ENCODE measurements around the gene SLC26A11. TPM values are rescaled to one million over a fixed set of nuclear protein-coding genes. Genes with fewer than 3 reads are reported as not detected.

Gene SLC26A11
- total and polyA plus RNA-seq, 2 donors (not counting 1 experiment from before 2014, with no cell fraction given) = 10.1 to 31.4 TPM

DNA sequence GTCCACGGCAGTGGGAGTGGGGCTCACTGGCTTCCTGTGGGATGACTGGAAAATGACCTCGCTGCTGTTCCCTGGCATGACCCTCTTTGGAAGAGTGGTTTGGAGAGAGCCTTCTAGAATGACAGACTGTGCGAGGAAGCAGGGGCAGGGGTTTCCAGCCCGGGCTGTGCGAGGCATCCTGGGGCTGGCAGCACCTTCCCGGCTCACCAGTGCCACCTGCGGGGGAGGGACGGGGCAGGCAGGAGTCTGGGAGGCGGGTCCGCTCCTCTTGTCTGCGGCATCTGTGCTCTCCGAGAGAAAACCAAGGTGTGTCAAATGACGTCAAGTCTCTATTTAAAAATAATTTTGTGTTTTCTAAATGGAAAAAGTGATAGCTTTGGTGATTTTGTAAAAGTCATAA is 32.6 kb downstream of the SLC26A11 start:
- no peaks in the 10 kb centered on the region for H3K36me3 ChIP-seq (replicated peaks in 1 of 2; ENCODE audit: control extremely low read depth in 1 of 2, control insufficient read depth in 1 of 2, extremely low read depth in 1 of 2, insufficient read depth in 2 of 2, low read length in 1 of 2)
- no peaks in the 10 kb centered on the region for H3K79me2 ChIP-seq (ENCODE audit: control insufficient read depth, insufficient read depth, low read length)
- CTCF ChIA-PET = interaction anchor here (1.0 to 5.7 kb wide), 6 partner anchors 10 to 170 kb away, joined by 3 to 55 read pairs (median 3); no protein-coding TSS in a partner anchor
- peaks cover 13% of the 10 kb centered on the region for H3K4me1 Mint-ChIP-seq
- no peaks in the 10 kb centered on the region for H4K20me1 ChIP-seq (ENCODE audit: control insufficient read depth, insufficient read depth, low read length, poor library complexity, severe bottlenecking)
- H3K4me1 ChIP-seq (ENCODE audit: control insufficient read depth in 2 of 2, insufficient read depth in 2 of 2, low read length in 2 of 2) = peaks cover 6 to 8% of the 10 kb centered on the region in 2 donors
- ATAC-seq (ENCODE audit: low read depth) (peak; percentile 93), DNase-seq (peak; percentile 81)
- WGBS (ENCODE audit: insufficient coverage) = 30% methylated on average over 12 of the region's 13 CpGs
- no peak overlapping the region for H3K27ac ChIP-seq (ENCODE audit: low read length in 2 of 2)
- H3K27me3 ChIP-seq (replicated peaks in 1 of 4; ENCODE audit: control extremely low read depth in 1 of 4, control insufficient read depth in 3 of 4, insufficient read depth in 4 of 4, low read length in 3 of 4) = no peaks in the 10 kb centered on the region
- H3K4me3 ChIP-seq (ENCODE audit: control extremely low read depth in 1 of 5, extremely low read depth in 1 of 5, insufficient read depth in 1 of 5, low read depth in 2 of 5, low read length in 4 of 5) = no peak overlapping the region
- no peak overlapping the region for H3K4me2 ChIP-seq (replicated peaks; ENCODE audit: low read depth, low read length, poor library complexity, severe bottlenecking)
- H3K4me3 Mint-ChIP-seq = no peak overlapping the region
- H2AFZ ChIP-seq (ENCODE audit: insufficient read depth, low read depth, low read length, poor library complexity, severe bottlenecking) = no peak overlapping the region
- H3K9me3 Mint-ChIP-seq (ENCODE audit: insufficient read depth) = no peaks in the 10 kb centered on the region
- no peaks in the 10 kb centered on the region for H3K27me3 Mint-ChIP-seq
- intact Hi-C loops (cut with micrococcal nuclease) = loop anchor here (1.0 to 5.0 kb wide), 2 partner anchors 57 to 171 kb away; no protein-coding TSS in a partner anchor
- H3K27ac Mint-ChIP-seq = no peak overlapping the region
- no peak overlapping the region for H3K9ac ChIP-seq (ENCODE audit: low read length)
- POLR2A ChIA-PET = no interaction called here
- no peak for TF ChIP-seq EZH2 (IDR thresholded peaks at IDR 0.05; ENCODE audit: borderline replicate concordance, insufficient read depth, low read depth, low read length, poor library complexity, severe bottlenecking)
- TF ChIP-seq, protein P1, sequence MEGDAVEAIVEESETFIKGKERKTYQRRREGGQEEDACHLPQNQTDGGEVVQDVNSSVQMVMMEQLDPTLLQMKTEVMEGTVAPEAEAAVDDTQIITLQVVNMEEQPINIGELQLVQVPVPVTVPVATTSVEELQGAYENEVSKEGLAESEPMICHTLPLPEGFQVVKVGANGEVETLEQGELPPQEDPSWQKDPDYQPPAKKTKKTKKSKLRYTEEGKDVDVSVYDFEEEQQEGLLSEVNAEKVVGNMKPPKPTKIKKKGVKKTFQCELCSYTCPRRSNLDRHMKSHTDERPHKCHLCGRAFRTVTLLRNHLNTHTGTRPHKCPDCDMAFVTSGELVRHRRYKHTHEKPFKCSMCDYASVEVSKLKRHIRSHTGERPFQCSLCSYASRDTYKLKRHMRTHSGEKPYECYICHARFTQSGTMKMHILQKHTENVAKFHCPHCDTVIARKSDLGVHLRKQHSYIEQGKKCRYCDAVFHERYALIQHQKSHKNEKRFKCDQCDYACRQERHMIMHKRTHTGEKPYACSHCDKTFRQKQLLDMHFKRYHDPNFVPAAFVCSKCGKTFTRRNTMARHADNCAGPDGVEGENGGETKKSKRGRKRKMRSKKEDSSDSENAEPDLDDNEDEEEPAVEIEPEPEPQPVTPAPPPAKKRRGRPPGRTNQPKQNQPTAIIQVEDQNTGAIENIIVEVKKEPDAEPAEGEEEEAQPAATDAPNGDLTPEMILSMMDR (IDR thresholded peaks at IDR 0.05) = peak; percentile 74
- no peaks in the 10 kb centered on the region for H3K9me3 ChIP-seq (ENCODE audit: control extremely low read depth in 1 of 3, control insufficient read depth in 2 of 3, insufficient read depth in 1 of 3, low read length in 2 of 3)

DNA sequence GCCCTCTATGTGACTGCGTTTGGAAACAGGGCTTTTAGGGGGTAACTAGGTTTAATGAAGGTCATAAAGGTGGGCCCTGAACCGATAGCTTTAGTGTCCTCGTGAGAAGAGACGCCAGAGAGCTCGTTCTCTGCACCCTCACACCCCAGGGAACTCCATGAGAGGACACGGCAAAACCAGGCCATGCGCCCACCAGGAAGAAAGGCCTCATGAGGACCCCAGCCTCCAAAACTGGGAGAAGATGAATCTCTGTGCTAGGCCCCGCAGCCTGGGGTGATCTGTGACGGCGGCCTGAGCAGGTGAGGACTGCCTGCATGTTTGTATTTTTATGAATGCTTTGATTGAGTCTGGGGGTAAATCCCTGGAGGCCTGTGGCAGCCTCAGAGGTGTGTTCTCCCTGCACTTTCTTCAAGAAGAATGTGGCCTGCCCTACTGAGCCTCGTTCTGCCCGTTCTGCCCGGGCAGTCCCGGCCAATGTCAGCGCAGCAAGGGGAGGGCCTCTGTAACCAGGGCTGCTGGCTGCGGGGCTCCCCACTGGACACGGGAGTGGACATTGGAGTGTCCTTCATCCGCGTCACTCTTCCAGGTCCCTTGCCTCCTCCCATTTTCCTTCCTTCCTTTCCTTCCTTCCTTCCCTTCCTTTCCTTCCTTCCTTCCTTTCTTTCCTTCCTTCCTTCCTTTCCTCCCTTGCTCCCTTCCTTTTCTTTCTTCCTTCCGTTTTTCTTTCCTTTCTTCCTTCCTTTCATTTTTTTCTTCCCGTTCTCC is 33.6 kb downstream of the SLC26A11 start:
- Histone ChIP-seq H3K9me3 (ENCODE audit: control extremely low read depth in 1 of 3, control insufficient read depth in 2 of 3, insufficient read depth in 1 of 3, low read length in 2 of 3) (no peaks in the 10 kb centered on the region), H3K4me2 (replicated peaks; ENCODE audit: low read depth, low read length, poor library complexity, severe bottlenecking) (no peak overlapping the region), H3K36me3 (replicated peaks in 1 of 2; ENCODE audit: control extremely low read depth in 1 of 2, control insufficient read depth in 1 of 2, extremely low read depth in 1 of 2, insufficient read depth in 2 of 2, low read length in 1 of 2) (no peaks in the 10 kb centered on the region), H3K27ac (ENCODE audit: low read length in 2 of 2) (no peak overlapping the region), H3K9ac (ENCODE audit: low read length) (no peak overlapping the region), H4K20me1 (ENCODE audit: control insufficient read depth, insufficient read depth, low read length, poor library complexity, severe bottlenecking) (no peaks in the 10 kb centered on the region), H3K4me3 (ENCODE audit: control extremely low read depth in 1 of 5, extremely low read depth in 1 of 5, insufficient read depth in 1 of 5, low read depth in 2 of 5, low read length in 4 of 5) (no peak overlapping the region), H3K79me2 (ENCODE audit: control insufficient read depth, insufficient read depth, low read length) (no peaks in the 10 kb centered on the region), H2AFZ (ENCODE audit: insufficient read depth, low read depth, low read length, poor library complexity, severe bottlenecking) (no peak overlapping the region), H3K4me1 (ENCODE audit: control insufficient read depth in 2 of 2, insufficient read depth in 2 of 2, low read length in 2 of 2) (peaks cover 6 to 8% of the 10 kb centered on the region in 2 donors), H3K27me3 (replicated peaks in 1 of 4; ENCODE audit: control extremely low read depth in 1 of 4, control insufficient read depth in 3 of 4, insufficient read depth in 4 of 4, low read length in 3 of 4) (no peaks in the 10 kb centered on the region)
- H3K4me3 Mint-ChIP-seq = no peak overlapping the region
- H3K27me3 Mint-ChIP-seq = no peaks in the 10 kb centered on the region
- no peak for DNase-seq
- TF ChIP-seq, protein P1 (IDR thresholded peaks at IDR 0.05) = no peak
- no peak for TF ChIP-seq EZH2 (IDR thresholded peaks at IDR 0.05; ENCODE audit: borderline replicate concordance, insufficient read depth, low read depth, low read length, poor library complexity, severe bottlenecking)
- 94% methylated on average over 17 of the region's 21 CpGs for WGBS (ENCODE audit: insufficient coverage)
- no peak for ATAC-seq (ENCODE audit: low read depth)
- ChIA-PET CTCF (interaction anchor here (1.0 to 5.7 kb wide), 4 partner anchors 27 to 58 kb away, joined by 3 to 55 read pairs (median 3); no protein-coding TSS in a partner anchor), POLR2A (interaction anchor here (1.1 kb wide), 1 partner anchor 11 kb away, joined by 3 read pairs; no protein-coding TSS in a partner anchor)
- no peaks in the 10 kb centered on the region for H3K9me3 Mint-ChIP-seq (ENCODE audit: insufficient read depth)
- intact Hi-C loops (cut with micrococcal nuclease) = loop anchor here (1.0 to 5.0 kb wide), 3 partner anchors 9 to 172 kb away; no protein-coding TSS in a partner anchor
- peaks cover 23% of the 10 kb centered on the region for H3K4me1 Mint-ChIP-seq
- no peak overlapping the region for H3K27ac Mint-ChIP-seq
